IMR-90 (cell line): ENCODE data around the gene ZNF786. TPM values are rescaled to one million over a fixed set of nuclear protein-coding genes. Genes with fewer than 3 reads are reported as not detected.

Source experiments
- CHD1 ChIP-seq: IDR thresholded peaks from 2 replicates; pipeline ENCODE4 v1.6.1; 2012; ENCODE audit warnings: low read depth, low read length, improper control_type of control experiment
- NFE2L2 ChIP-seq: fragments of 150-350 bp; IDR thresholded peaks from 2 replicates; pipeline ENCODE4 v1.6.1; 2016; ENCODE audit warnings: low read depth, mild to moderate bottlenecking, low read length
- RCOR1 ChIP-seq: IDR thresholded peaks from 2 replicates; pipeline ENCODE4 v1.6.1; 2012; ENCODE audit warnings: mild to moderate bottlenecking, low read length, improper control_type of control experiment; ENCODE audit not compliant: insufficient replicate concordance
- polyA plus RNA-seq, 3 experiments: library from polyadenylated mRNA; depleted of rRNA; stranded (reverse); fragments of >200 nt; gene quantifications; 2 replicates each; pipeline ENCODE4 v1.2.3, GENCODE V29; 2012; ENCODE audit warnings: low replicate concordance in 1 of 3
- total RNA-seq: library from RNA; depleted of rRNA; stranded (reverse); fragments of >200 nt; gene quantifications from 2 replicates; pipeline ENCODE4 v1.2.3, GENCODE V29; 2012

The ZNF786 gene
- total and polyA plus RNA-seq, 2 of the 4 experiments (the other 2 are of a cell fraction) = 2.8 to 7.3 TPM

GRCh38 chr7:149028346-149029109, 62.0 kb downstream of the ZNF786 start, which contains the start of gene PDIA4 (continued):
- TF ChIP-seq RCOR1 (peak; percentile 90), CHD1 (0 out of 2 replicates have a peak, but pooled peaks have one; percentile 37), NFE2L2 (no peak)
